ENCODE measurements around the gene SCAND1.
A peak's percentile ranks its signal among the peaks of the same experiment; 100 is the strongest.
"Not testable (repeated sequence)": the region's sequence is repeated elsewhere in the genome, so short reads cannot be mapped to it uniquely, and the experiment has no call there.

The SCAND1 gene

GRCh38 chr20:35959291-35959690 is 5.0 kb upstream of the SCAND1 start:
- DNase-seq, result not testable (repeated sequence)

GRCh38 chr20:35956616-35957015 is 2.3 kb upstream of the SCAND1 start:
- DNase-seq, result no peak

GRCh38 chr20:35954907-35955251 is 577 bp upstream of the SCAND1 start:
- DNase-seq, result no peak

GRCh38 chr20:35953387-35954199 is 709 bp downstream of the SCAND1 start:
- peak in 22 of 51 donors; percentile 24 to 71 (median 51) for DNase-seq

GRCh38 chr20:35952480-35953386 is 1.6 kb downstream of the SCAND1 start:
- DNase-seq, result no peak

GRCh38 chr20:35952080-35952479 is 2.2 kb downstream of the SCAND1 start:
- DNase-seq, result not testable (repeated sequence)

- no peak for DNase-seq
Observed at GRCh38 chr20:35950093-35950492, 4.2 kb downstream of the SCAND1 start.

- no peak for DNase-seq
Observed at GRCh38 chr20:35947907-35948306, 6.4 kb downstream of the SCAND1 start.

GRCh38 chr20:35947489-35947888 is 6.8 kb downstream of the SCAND1 start:
- no peak for DNase-seq

- DNase-seq, result peak in 6 of 51 donors; percentile 1 to 28 (median 4)
Observed at GRCh38 chr20:35942243-35942642, 12.1 kb downstream of the SCAND1 start.

GRCh38 chr20:35941620-35942019 is 12.7 kb downstream of the SCAND1 start:
- DNase-seq, result no peak

GRCh38 chr20:35939264-35939663 is 15.0 kb downstream of the SCAND1 start:
- peak in 1 of 51 donors; percentile 7 for DNase-seq

GRCh38 chr20:35934050-35934449 is 20.3 kb downstream of the SCAND1 start:
- DNase-seq, result no peak

GRCh38 chr20:35929301-35929700 is 25.0 kb downstream of the SCAND1 start:
- DNase-seq, result no peak

- no peak for DNase-seq
Observed at GRCh38 chr20:35920523-35920922, 33.8 kb downstream of the SCAND1 start.

- no peak for DNase-seq
Observed at GRCh38 chr20:35918021-35918420, 36.3 kb downstream of the SCAND1 start.

GRCh38 chr20:35917077-35917476 is 37.2 kb downstream of the SCAND1 start:
- DNase-seq, result no peak

GRCh38 chr20:35912881-35913280 is 41.4 kb downstream of the SCAND1 start:
- no peak for DNase-seq

- no peak for DNase-seq
Observed at GRCh38 chr20:35910254-35910653, 44.0 kb downstream of the SCAND1 start.

- DNase-seq, result no peak
Observed at GRCh38 chr20:35909796-35910195, 44.5 kb downstream of the SCAND1 start.

- no peak for DNase-seq
Observed at GRCh38 chr20:35909176-35909575, 45.1 kb downstream of the SCAND1 start.

- no peak for DNase-seq
Observed at GRCh38 chr20:35908007-35908406, 46.3 kb downstream of the SCAND1 start.

All from hypothalamus (tissue), 51 donors.